ENCODE measurements around the gene JAK3.

- TF ChIP-seq CTCF (IDR thresholded peaks at IDR 0.05; ENCODE audit: low read depth, low read length), result no peak
- TF ChIP-seq EZH2phosphoT487 (IDR thresholded peaks at IDR 0.05; ENCODE audit: low read depth), result no peak
These were observed 45.5 kb downstream of the JAK3 start for GRCh38 chr19:17802137-17802858.

Measured in OCI-LY3 (cell line).